ENCODE measurements around the gene CDK13. TPM values are rescaled to one million over a fixed set of nuclear protein-coding genes. Genes with fewer than 3 reads are reported as not detected.
"Not testable (repeated sequence)": the region's sequence is repeated elsewhere in the genome, so short reads cannot be mapped to it uniquely, and the experiment has no call there.

Gene CDK13
- total RNA-seq, 1 donor from 2014 or later = 53.2 TPM

DNA sequence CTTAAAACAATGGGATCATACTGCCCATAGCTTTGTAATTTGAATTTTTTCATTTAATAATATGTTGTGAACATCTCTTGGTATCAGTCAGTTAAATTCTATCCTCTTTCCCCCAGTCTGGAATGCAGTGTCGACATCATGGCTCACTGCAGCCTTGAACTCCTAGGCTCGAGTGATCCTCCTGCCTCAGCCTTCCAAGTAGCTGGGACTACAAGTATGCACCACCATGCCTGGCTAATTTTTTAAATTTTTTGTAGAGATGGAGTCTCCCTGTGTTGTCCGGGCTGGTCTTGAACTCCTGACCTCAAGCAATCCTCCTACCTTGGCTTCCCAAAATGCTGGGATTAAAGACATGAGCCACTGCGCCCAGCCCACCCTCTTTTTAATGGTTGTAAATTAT lies 149.8 kb downstream of the CDK13 start:
- no peaks in the 10 kb centered on the region for H3K9me3 Mint-ChIP-seq (ENCODE audit: unreplicated experiment)
- TF ChIP-seq, protein P1, sequence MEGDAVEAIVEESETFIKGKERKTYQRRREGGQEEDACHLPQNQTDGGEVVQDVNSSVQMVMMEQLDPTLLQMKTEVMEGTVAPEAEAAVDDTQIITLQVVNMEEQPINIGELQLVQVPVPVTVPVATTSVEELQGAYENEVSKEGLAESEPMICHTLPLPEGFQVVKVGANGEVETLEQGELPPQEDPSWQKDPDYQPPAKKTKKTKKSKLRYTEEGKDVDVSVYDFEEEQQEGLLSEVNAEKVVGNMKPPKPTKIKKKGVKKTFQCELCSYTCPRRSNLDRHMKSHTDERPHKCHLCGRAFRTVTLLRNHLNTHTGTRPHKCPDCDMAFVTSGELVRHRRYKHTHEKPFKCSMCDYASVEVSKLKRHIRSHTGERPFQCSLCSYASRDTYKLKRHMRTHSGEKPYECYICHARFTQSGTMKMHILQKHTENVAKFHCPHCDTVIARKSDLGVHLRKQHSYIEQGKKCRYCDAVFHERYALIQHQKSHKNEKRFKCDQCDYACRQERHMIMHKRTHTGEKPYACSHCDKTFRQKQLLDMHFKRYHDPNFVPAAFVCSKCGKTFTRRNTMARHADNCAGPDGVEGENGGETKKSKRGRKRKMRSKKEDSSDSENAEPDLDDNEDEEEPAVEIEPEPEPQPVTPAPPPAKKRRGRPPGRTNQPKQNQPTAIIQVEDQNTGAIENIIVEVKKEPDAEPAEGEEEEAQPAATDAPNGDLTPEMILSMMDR (IDR thresholded peaks at IDR 0.05; ENCODE audit: partially characterized antibody, unreplicated experiment) = no peak
- no peaks in the 10 kb centered on the region for H3K36me3 Mint-ChIP-seq (ENCODE audit: unreplicated experiment)
- no peak overlapping the region for H3K4me3 Mint-ChIP-seq (ENCODE audit: unreplicated experiment)
- no peaks in the 10 kb centered on the region for H3K27me3 Mint-ChIP-seq (ENCODE audit: unreplicated experiment)
- no peaks in the 10 kb centered on the region for H3K4me1 Mint-ChIP-seq (ENCODE audit: low read depth, unreplicated experiment)
- DNase-seq = no peak
- H3K27ac Mint-ChIP-seq (ENCODE audit: unreplicated experiment) = no peak overlapping the region

DNA sequence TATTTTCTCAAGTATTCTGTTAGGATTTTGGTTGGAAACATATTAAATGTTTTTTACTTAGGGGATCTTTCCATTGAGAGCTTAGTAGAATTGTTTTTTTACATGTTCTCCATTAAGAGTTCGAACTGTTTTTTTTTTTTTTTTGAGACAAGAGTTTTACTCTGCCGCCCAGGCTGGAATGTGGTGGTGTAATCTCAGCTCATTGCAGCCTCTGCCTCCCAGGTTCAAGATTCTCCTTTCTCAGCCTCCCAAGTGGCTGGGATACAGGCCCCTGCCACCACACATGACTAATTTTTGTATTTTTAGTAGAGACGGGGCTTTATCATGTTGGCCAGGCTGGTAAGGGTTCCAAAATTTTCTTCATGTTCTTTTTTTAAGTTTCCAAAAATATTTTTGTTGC lies 151.1 kb downstream of the CDK13 start:
- Mint-ChIP-seq H3K36me3 (ENCODE audit: unreplicated experiment) (no peaks in the 10 kb centered on the region), H3K27me3 (ENCODE audit: unreplicated experiment) (no peaks in the 10 kb centered on the region), H3K4me1 (ENCODE audit: low read depth, unreplicated experiment) (no peaks in the 10 kb centered on the region), H3K9me3 (ENCODE audit: unreplicated experiment) (no peaks in the 10 kb centered on the region), H3K4me3 (ENCODE audit: unreplicated experiment) (no peak overlapping the region), H3K27ac (ENCODE audit: unreplicated experiment) (no peak overlapping the region)
- DNase-seq = no peak
- TF ChIP-seq, protein P1 (IDR thresholded peaks at IDR 0.05; ENCODE audit: partially characterized antibody, unreplicated experiment) = no peak

GRCh38 chr7:40102897-40103296 lies 152.8 kb downstream of the CDK13 start:
- no peaks in the 10 kb centered on the region for H3K9me3 Mint-ChIP-seq (ENCODE audit: unreplicated experiment)
- no peaks in the 10 kb centered on the region for H3K4me1 Mint-ChIP-seq (ENCODE audit: low read depth, unreplicated experiment)
- H3K27me3 Mint-ChIP-seq (ENCODE audit: unreplicated experiment) = no peaks in the 10 kb centered on the region
- TF ChIP-seq, protein P1 (IDR thresholded peaks at IDR 0.05; ENCODE audit: partially characterized antibody, unreplicated experiment) = no peak
- no peaks in the 10 kb centered on the region for H3K36me3 Mint-ChIP-seq (ENCODE audit: unreplicated experiment)
- no peak overlapping the region for H3K4me3 Mint-ChIP-seq (ENCODE audit: unreplicated experiment)
- no peak for DNase-seq
- no peak overlapping the region for H3K27ac Mint-ChIP-seq (ENCODE audit: unreplicated experiment)

GRCh38 chr7:40105879-40106473 lies 155.9 kb downstream of the CDK13 start:
- Mint-ChIP-seq H3K36me3 (ENCODE audit: unreplicated experiment) (no peaks in the 10 kb centered on the region), H3K4me1 (ENCODE audit: low read depth, unreplicated experiment) (no peaks in the 10 kb centered on the region), H3K27ac (ENCODE audit: unreplicated experiment) (no peak overlapping the region), H3K4me3 (ENCODE audit: unreplicated experiment) (no peak overlapping the region), H3K9me3 (ENCODE audit: unreplicated experiment) (no peaks in the 10 kb centered on the region), H3K27me3 (ENCODE audit: unreplicated experiment) (no peaks in the 10 kb centered on the region)
- DNase-seq = no peak
- TF ChIP-seq, protein P1 (IDR thresholded peaks at IDR 0.05; ENCODE audit: partially characterized antibody, unreplicated experiment) = no peak

DNA sequence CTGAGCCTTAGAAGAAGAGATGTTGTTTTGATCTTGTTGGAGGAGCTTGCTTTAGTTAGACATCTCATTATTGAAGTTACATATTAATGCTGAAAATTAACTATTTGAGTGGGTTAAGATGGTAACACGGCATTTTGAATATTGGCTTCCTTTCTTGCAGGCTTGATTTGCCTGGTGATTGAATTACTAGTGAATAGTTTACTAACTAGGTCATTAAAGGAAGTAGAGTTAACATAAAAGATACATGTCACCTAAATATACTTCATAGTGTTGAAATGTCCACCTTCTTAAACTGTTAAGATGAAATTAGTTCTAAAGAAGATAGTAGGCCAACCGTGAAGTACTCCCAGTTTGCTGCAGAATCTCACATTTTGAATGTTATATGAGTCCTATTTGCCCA lies 165.9 kb downstream of the CDK13 start:
- Mint-ChIP-seq H3K27me3 (ENCODE audit: unreplicated experiment) (no peaks in the 10 kb centered on the region), H3K36me3 (ENCODE audit: unreplicated experiment) (no peaks in the 10 kb centered on the region), H3K4me3 (ENCODE audit: unreplicated experiment) (no peak overlapping the region), H3K4me1 (ENCODE audit: low read depth, unreplicated experiment) (no peaks in the 10 kb centered on the region), H3K27ac (ENCODE audit: unreplicated experiment) (no peak overlapping the region), H3K9me3 (ENCODE audit: unreplicated experiment) (no peaks in the 10 kb centered on the region)
- no peak for DNase-seq
- TF ChIP-seq, protein P1 (IDR thresholded peaks at IDR 0.05; ENCODE audit: partially characterized antibody, unreplicated experiment) = no peak

DNA sequence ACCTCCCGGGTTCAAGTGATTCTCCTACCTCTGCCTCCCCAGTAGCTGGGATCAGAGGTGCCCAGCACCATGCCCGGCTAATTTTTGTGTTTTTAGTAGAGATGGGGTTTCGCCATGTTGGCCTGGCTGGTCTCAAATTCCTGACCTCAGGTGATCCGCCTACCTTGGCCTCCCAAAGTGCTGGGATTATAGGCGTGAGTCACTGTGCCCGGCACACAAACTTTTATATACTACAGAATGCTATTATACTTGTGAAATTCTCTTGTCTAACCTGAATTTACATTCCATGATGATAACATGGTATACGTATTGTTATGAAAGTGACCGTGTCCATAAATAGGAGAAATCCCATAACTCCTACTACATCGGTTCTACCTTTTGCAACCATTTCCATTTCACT lies 167.1 kb downstream of the CDK13 start:
- not testable (repeated sequence) for H3K27me3 Mint-ChIP-seq (ENCODE audit: unreplicated experiment); H3K4me1 Mint-ChIP-seq (ENCODE audit: low read depth, unreplicated experiment)

DNA sequence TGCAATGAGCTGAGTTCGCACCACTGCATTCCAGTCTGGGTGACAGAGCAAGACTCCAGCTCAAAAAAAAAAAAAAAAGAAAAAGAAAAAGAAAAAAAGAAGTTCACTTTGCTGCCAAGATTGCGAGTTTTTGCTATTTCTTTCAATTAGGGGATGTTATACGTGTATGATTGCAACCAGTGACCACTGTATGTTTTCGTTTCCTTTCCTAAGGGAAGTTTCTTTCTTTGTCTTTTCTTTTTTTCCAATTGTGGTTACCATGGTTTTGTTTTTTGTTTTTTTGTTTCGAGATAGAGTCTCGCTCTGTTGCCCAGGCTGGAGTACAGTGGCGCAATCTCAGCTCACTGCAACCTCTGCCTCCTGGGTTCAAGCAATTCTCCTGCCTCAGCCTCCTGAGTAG lies 168.1 kb downstream of the CDK13 start:
- H3K4me1 Mint-ChIP-seq (ENCODE audit: low read depth, unreplicated experiment); H3K9me3 Mint-ChIP-seq (ENCODE audit: unreplicated experiment); H3K27me3 Mint-ChIP-seq (ENCODE audit: unreplicated experiment); H3K36me3 Mint-ChIP-seq (ENCODE audit: unreplicated experiment); DNase-seq; H3K27ac Mint-ChIP-seq (ENCODE audit: unreplicated experiment); H3K4me3 Mint-ChIP-seq (ENCODE audit: unreplicated experiment): not testable (repeated sequence)

More for the DNA sequence above, 167.1 kb downstream of the CDK13 start:
- not testable (repeated sequence) for H3K27ac Mint-ChIP-seq (ENCODE audit: unreplicated experiment); H3K4me3 Mint-ChIP-seq (ENCODE audit: unreplicated experiment); H3K36me3 Mint-ChIP-seq (ENCODE audit: unreplicated experiment); H3K9me3 Mint-ChIP-seq (ENCODE audit: unreplicated experiment); DNase-seq

Data from glutamatergic neuron (in vitro differentiated cells).